Astrocyte (in vitro differentiated cells and primary cell): ENCODE data around the gene METTL22. TPM values are rescaled to one million over a fixed set of nuclear protein-coding genes. Genes with fewer than 3 reads are reported as not detected.

Source experiments
- DNase-seq: peaks from one replicate; pipeline ENCODE4 v3.0.0-alpha.2; 2010; ENCODE audit warnings: low read depth
- FAIRE-seq: peaks from 2 replicates; lab custom pipeline; 2011; peaks lifted over from hg19 to GRCh38; lab: Jason Lieb, UNC
- H2AFZ ChIP-seq: 2 replicates; pipeline ENCODE4 v1.6.0; 2012; ENCODE audit warnings: low read depth, low read length, inconsistent platforms
- H3K27ac ChIP-seq: 2 replicates; pipeline ENCODE4 v1.5.1; 2011; ENCODE audit warnings: low read depth, low read length, inconsistent platforms
- H3K27me3 ChIP-seq: 2 replicates; pipeline ENCODE4 v1.6.0; 2011; ENCODE audit warnings: low read length, inconsistent platforms; ENCODE audit not compliant: insufficient read depth
- H3K36me3 ChIP-seq: 2 replicates; pipeline ENCODE4 v1.5.1; 2011; ENCODE audit warnings: low read length, inconsistent platforms; ENCODE audit not compliant: insufficient read depth
- H3K4me1 ChIP-seq: 2 replicates; pipeline ENCODE4 v1.5.1; 2011; ENCODE audit warnings: low read length, inconsistent platforms; ENCODE audit not compliant: insufficient read depth
- H3K4me2 ChIP-seq: 2 replicates; pipeline ENCODE4 v1.6.0; 2012; ENCODE audit warnings: low read length, inconsistent platforms
- H3K4me3 ChIP-seq: 2 replicates; pipeline ENCODE4 v1.5.1; 2011; ENCODE audit warnings: low read depth, mild to moderate bottlenecking, low read length, inconsistent platforms; ENCODE audit not compliant: insufficient read depth
- H3K79me2 ChIP-seq: 2 replicates; pipeline ENCODE4 v1.6.0; 2012; ENCODE audit warnings: mild to moderate bottlenecking, low read length, inconsistent platforms; ENCODE audit not compliant: insufficient read depth
- H3K9ac ChIP-seq: 2 replicates; pipeline ENCODE4 v1.6.0; 2012; ENCODE audit warnings: mild to moderate bottlenecking, low read length, inconsistent platforms
- H3K9me3 ChIP-seq: 2 replicates; pipeline ENCODE4 v1.5.1; 2012; ENCODE audit warnings: low read depth, mild to moderate bottlenecking, low read length, inconsistent platforms; ENCODE audit not compliant: insufficient read depth
- H4K20me1 ChIP-seq: 2 replicates; pipeline ENCODE4 v1.6.0; 2012; ENCODE audit warnings: low read length, inconsistent platforms; ENCODE audit not compliant: insufficient read depth
- H3K27ac Mint-ChIP-seq: one replicate; pipeline ENCODE4 v1.8.0; 2021; ENCODE audit warnings: mild to moderate bottlenecking, mixed read lengths; ENCODE audit not compliant: unreplicated experiment
- H3K27me3 Mint-ChIP-seq: one replicate; pipeline ENCODE4 v1.8.0; 2021; ENCODE audit warnings: low read depth, mixed read lengths; ENCODE audit not compliant: unreplicated experiment
- H3K36me3 Mint-ChIP-seq: one replicate; pipeline ENCODE4 v1.8.0; 2021; ENCODE audit warnings: low read depth, mixed read lengths; ENCODE audit not compliant: unreplicated experiment
- H3K4me1 Mint-ChIP-seq: one replicate; pipeline ENCODE4 v1.8.0; 2021; ENCODE audit warnings: low read depth, mixed read lengths; ENCODE audit not compliant: unreplicated experiment
- H3K4me3 Mint-ChIP-seq: one replicate; pipeline ENCODE4 v1.8.0; 2021; ENCODE audit warnings: mild to moderate bottlenecking, moderate library complexity, mixed read lengths; ENCODE audit not compliant: unreplicated experiment
- H3K9me3 Mint-ChIP-seq: one replicate; pipeline ENCODE4 v1.8.0; 2021; ENCODE audit warnings: mild to moderate bottlenecking, mixed read lengths; ENCODE audit not compliant: unreplicated experiment
- EZH2 ChIP-seq: IDR thresholded peaks from 2 replicates; pipeline ENCODE4 v1.6.1; 2012; ENCODE audit warnings: mild to moderate bottlenecking, low read length, inconsistent platforms; ENCODE audit not compliant: insufficient read depth
- total RNA-seq: library from RNA; stranded (reverse); gene quantifications from 2 replicates; pipeline ENCODE4 v1.2.1, GENCODE V29; 2021
- TF ChIP-seq, protein P1 (sequence below): IDR thresholded peaks from 2 replicates; pipeline ENCODE4 v1.5.1; 2011; ENCODE audit warnings: low read depth, mild to moderate bottlenecking, inconsistent platforms, low read length, moderate library complexity; ENCODE audit not compliant: insufficient read depth

METTL22 gene
- total RNA-seq, 1 donor from 2014 or later = 37.7 TPM

DNA sequence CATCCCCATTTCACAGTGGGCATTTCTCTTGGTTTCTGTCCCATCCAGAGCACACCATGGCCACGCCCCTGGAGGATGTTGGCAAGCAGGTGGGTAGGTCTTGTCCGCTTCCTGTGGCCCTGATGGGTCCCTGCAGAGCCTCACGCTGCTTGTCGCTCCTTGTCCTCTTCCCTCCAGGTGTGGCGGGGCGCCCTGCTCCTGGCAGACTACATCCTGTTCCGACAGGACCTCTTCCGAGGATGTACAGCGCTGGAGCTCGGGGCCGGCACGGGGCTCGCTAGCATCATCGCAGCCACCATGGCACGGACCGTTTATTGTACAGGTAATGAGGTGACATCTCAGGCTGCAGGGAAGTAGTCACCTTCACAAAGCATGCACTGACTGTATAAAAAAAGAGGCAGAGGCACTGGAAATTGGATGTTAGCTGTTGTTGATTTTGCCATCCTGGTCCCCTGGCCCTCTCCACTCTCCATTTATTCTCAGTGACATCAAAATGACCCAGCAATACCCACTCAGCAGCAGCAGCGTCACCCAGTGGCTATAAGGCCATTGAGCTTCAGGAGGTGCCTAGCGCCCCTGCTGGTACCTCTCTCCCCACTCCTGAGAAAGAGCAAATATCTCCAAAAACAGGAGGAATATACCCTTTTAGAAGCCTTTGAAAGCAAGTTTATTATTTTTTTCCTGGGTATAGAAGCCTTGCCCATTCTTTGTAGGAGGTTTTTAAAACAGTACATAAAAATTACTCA is 13.7 kb downstream of the METTL22 start:
- Histone ChIP-seq H3K4me1 (no peaks in the 10 kb centered on the region), H3K27ac (no peak overlapping the region), H3K4me3 (no peak overlapping the region), H3K9me3 (no peaks in the 10 kb centered on the region), H3K9ac (no peak overlapping the region), H3K36me3 (peaks cover 28% of the 10 kb centered on the region), H3K27me3 (no peaks in the 10 kb centered on the region), H3K4me2 (no peak overlapping the region), H4K20me1 (peaks cover 67% of the 10 kb centered on the region), H3K79me2 (peaks cover 2% of the 10 kb centered on the region), H2AFZ (no peak overlapping the region)
- Mint-ChIP-seq H3K9me3 (no peaks in the 10 kb centered on the region), H3K4me1 (peaks cover 2% of the 10 kb centered on the region), H3K27ac (no peak overlapping the region), H3K27me3 (no peaks in the 10 kb centered on the region), H3K4me3 (no peak overlapping the region), H3K36me3 (peaks cover 9% of the 10 kb centered on the region)
- no peak for FAIRE-seq
- peak; percentile 13 for DNase-seq
- TF ChIP-seq, protein P1, sequence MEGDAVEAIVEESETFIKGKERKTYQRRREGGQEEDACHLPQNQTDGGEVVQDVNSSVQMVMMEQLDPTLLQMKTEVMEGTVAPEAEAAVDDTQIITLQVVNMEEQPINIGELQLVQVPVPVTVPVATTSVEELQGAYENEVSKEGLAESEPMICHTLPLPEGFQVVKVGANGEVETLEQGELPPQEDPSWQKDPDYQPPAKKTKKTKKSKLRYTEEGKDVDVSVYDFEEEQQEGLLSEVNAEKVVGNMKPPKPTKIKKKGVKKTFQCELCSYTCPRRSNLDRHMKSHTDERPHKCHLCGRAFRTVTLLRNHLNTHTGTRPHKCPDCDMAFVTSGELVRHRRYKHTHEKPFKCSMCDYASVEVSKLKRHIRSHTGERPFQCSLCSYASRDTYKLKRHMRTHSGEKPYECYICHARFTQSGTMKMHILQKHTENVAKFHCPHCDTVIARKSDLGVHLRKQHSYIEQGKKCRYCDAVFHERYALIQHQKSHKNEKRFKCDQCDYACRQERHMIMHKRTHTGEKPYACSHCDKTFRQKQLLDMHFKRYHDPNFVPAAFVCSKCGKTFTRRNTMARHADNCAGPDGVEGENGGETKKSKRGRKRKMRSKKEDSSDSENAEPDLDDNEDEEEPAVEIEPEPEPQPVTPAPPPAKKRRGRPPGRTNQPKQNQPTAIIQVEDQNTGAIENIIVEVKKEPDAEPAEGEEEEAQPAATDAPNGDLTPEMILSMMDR = peak; percentile 84
- no peak for TF ChIP-seq EZH2

GRCh38 chr16:8639694-8640093 is 18.2 kb downstream of the METTL22 start:
- Histone ChIP-seq H3K79me2 (peaks cover 2% of the 10 kb centered on the region), H3K27me3 (no peaks in the 10 kb centered on the region), H2AFZ (no peak overlapping the region), H3K36me3 (peaks cover 36% of the 10 kb centered on the region), H3K9ac (no peak overlapping the region), H3K9me3 (no peaks in the 10 kb centered on the region), H3K4me2 (no peak overlapping the region), H3K4me1 (no peaks in the 10 kb centered on the region), H3K4me3 (no peak overlapping the region), H4K20me1 (peaks cover 34% of the 10 kb centered on the region), H3K27ac (no peak overlapping the region)
- H3K36me3 Mint-ChIP-seq = peaks cover 20% of the 10 kb centered on the region
- no peaks in the 10 kb centered on the region for H3K27me3 Mint-ChIP-seq
- H3K9me3 Mint-ChIP-seq = no peaks in the 10 kb centered on the region
- no peak overlapping the region for H3K4me3 Mint-ChIP-seq
- H3K27ac Mint-ChIP-seq = no peak overlapping the region
- FAIRE-seq (no peak), DNase-seq (no peak)
- TF ChIP-seq, protein P1 = no peak
- TF ChIP-seq EZH2 = no peak
- H3K4me1 Mint-ChIP-seq = no peaks in the 10 kb centered on the region

- H3K4me3 Mint-ChIP-seq = no peak overlapping the region
- Histone ChIP-seq H3K36me3 (peaks cover 37% of the 10 kb centered on the region), H4K20me1 (peaks cover 22% of the 10 kb centered on the region), H3K4me1 (no peaks in the 10 kb centered on the region), H3K27me3 (no peaks in the 10 kb centered on the region), H3K4me2 (no peak overlapping the region), H3K4me3 (no peak overlapping the region), H2AFZ (no peak overlapping the region), H3K9me3 (no peaks in the 10 kb centered on the region), H3K79me2 (peaks cover 2% of the 10 kb centered on the region), H3K27ac (no peak overlapping the region), H3K9ac (no peak overlapping the region)
- H3K27me3 Mint-ChIP-seq = no peaks in the 10 kb centered on the region
- FAIRE-seq (no peak), DNase-seq (no peak)
- H3K9me3 Mint-ChIP-seq = no peaks in the 10 kb centered on the region
- peaks cover 25% of the 10 kb centered on the region for H3K36me3 Mint-ChIP-seq
- TF ChIP-seq EZH2 = no peak
- TF ChIP-seq, protein P1 = no peak
- no peaks in the 10 kb centered on the region for H3K4me1 Mint-ChIP-seq
- no peak overlapping the region for H3K27ac Mint-ChIP-seq
Measured at GRCh38 chr16:8641671-8642070, 20.2 kb downstream of the METTL22 start.
